HG03064 (cell line): ENCODE measurements around the gene SMARCD3.

Experiments
- ATAC-seq: cut with Tn5 transposase; IDR thresholded peaks from one replicate; pipeline ENCODE4 v1.9.1; 2021; ENCODE audit warnings: low read depth; ENCODE audit not compliant: unreplicated experiment

SMARCD3 gene

DNA sequence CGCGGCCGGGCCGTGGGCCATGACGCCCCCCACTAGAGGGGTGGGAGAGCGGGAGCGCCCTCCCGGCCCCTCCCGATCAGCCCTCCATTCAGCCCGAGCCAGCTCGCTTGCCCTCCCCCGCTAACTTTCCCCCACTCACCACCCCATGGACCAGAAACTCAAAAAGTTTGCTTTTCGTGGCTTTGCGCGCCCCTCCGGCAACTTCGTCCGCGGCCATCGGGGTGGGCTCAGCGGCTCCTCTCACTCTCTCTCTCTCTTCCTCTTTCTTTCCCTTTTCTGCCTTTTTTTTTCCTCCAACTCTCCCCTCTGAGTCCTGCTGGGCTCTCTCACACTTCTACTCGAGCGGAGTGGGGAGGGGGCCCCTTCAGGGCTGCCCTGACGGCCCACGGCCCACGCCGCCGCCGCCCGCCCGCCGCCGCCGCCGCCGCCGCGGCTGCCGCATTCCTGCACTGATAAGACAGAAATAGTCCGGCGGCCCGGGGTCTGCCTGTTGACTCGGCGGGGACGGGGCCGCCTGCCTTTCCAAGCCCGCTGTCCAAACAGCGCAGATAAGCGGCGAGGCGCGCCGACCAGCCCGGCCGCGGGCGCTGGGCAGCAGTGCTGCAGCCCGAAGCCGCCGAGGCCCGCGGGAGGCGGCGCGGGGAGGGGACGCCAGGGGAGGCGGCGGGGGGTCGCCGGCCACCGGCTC is at the start of gene SMARCD3:
Gene SMARCD3 (minus strand): TSS at position 349 of the 688 bp plus-strand sequence. CDS start 132 bp downstream, at position 217.
- no peak for ATAC-seq

DNA sequence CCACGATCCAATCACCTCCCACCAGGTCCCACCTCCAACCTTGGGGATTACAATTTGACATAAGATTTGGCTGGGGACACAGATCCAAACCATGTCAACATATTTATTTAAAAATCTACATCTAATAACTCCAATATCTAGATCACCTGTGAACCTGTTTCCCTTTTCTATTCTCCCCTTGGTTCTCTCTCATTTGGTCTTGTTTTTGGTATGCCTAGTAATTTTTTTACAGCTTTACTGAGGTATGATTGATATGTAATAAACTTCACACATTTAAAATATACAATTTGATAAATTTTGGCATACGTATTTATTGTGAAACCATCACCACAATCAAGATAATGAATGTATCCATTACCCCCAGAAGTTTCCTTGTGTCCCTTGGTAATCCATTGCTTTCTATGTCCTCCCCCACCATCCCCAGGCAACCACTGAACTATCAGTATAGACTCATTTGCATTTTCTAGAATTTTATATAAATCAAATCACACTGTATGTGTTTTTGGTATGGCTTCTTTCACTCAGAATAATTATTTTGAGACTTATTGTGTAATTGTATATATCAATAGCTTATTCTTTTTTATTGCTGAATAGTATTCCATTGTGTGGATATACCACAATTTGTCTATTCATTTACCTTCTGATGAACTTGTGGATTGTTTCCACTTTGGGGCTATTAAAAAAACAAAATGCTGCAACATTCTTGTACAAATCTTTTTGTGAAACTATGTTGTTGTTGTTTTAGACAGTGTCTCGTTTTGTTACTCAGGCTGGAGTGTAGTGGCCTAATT is 47.9 kb upstream of the SMARCD3 start:
- ATAC-seq, result no peak

DNA sequence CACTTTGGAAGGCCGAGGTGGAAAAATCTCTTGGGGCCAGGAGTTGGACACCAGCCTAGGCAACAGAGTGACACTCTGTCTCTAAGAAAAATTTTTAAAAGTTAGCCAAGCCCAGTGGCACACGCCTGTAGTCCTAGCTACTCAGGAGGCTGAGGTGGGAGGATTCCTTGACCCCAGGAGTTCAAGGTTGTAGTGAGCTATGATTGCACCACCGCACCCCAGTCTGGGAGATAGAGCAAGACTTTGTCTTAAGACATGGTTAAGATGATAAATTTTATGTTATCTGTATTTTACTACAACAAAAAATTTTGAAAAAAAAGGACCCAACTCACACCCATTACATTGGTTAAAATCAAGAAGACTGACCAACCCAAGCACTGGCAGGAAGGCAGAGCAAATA is 44.4 kb upstream of the SMARCD3 start:
- ATAC-seq, result no peak

DNA sequence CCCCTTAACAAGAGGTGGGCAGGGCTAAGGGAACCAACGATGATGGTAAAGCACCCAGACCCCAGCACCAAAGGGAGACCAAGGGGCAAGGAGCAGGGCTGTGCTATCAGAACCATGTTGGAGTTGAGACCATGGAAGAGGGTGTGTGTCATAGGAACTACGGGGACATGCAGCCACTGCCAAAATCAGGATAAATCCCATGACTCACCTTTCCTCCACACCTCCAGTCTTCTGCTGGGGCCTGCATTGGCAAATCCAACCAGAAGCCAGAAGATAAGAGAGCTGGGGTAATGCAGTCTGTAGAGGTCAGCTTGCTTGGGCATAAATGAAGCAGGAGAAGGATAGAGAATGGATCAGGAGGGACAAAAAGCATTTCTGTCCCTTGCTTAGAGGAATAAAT is 42.7 kb upstream of the SMARCD3 start:
- no peak for ATAC-seq

DNA sequence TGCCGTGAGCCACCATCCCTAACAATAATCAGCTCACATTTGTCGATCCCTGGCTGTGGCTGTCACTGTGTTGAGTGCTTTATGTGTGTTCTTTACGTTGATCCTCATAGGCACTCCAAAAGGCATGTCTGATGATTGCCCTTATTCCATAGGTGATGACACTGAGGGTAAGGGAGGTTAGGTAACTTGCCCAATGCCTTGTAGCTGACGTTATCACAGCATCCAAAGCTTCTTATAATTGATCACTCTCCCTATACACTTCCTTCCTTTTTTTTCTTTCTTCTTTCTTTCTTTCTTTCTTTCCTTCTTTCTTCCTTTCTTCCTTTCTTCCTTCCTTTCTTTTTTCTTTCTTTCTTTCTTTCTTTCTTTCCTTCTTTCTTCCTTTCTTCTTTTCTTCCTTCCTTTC is 41.9 kb upstream of the SMARCD3 start:
- no peak for ATAC-seq

DNA sequence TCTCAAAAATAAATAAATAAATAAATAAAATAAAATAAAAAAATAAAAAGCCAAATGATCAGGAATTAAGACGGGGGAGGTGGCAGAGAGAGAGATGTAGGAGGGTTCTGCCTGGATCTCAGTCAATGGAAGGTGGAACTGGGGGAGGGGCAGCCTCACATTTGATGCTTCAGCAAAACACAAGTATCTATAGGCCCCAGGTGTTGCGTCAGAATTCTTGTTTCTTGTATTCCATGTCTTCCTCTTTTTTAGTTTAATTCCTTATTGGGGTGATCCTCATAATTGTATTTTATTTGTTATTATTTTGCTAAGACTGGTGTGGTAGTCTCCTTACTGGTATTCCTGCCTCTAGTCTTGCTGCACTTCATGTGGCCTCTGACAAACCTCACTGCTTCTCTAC is 41.4 kb upstream of the SMARCD3 start:
- ATAC-seq, result no peak

DNA sequence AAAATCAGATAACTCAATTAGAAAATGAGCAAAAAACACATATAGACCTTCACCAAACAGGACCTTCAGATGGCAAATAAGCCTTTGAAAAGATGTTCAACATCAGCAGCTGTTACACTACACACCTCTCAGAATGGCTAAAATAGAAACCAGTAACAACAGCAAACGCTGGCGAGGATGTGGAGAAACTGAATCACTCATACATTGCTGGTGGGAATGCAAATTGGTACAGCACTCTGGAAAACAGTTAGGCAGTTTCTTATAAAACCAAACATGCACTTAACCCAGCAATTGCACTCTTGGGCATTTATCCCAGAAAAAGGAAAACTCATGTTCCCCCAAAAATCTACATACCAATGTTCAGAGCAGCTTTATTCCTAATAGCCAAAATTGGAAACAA is 37.7 kb upstream of the SMARCD3 start:
- no peak for ATAC-seq

DNA sequence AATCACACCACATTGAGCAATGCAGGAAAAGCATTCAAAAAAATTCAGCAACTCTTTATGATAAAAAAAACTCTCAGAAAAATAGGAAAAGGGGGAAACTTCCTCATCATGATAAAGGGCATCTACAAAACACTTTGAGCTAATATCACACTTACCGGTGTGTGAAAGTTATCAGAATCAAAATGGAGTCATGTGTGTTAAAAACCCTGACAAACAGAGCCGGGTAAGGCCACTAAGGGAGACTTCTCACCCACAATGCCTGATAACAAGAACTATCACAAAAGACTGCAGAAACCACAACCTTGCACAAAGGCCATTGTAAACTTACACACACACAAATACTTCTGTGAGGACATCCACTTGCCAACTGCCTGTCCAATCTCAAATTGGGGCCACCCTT is 34.8 kb upstream of the SMARCD3 start:
- no peak for ATAC-seq

DNA sequence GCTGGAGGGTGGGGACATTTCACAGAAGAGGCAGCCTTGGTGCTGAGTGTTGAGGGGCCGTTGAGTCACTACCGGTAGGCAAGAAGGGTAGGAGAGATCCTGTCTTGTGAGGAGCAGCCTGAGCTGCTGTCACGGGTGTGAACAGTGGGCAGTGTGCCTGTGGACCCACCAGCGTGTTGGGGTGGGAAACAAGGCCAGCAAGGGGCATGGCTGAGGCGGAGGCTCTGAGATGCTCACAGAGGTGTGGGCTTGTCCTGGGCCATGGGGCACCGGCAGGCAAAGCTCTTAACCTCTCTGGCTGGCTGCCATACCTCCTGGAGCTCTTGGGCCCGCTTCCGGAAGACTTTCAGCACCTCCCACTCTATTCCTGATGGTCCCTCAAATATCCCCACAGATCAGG is 33.6 kb upstream of the SMARCD3 start:
- ATAC-seq, result no peak

DNA sequence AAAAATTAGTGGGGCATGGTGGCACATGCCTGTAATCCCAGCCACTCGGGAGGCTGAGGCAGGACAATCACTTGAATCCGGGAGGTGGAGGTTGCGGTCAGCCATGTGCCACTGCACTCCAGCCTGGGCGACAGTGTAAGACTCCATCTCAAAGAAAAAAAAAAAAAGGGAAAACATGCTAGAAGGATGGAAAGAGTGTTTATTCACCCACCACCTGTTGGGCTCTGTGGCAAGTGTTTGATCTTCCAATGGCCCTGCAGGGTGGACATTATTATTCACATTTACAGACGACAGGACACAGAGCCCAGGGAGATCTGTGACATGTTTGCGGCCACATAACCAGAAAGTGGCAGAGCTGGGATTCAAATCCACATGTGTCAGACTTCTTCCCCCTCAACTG is 33.2 kb upstream of the SMARCD3 start:
- ATAC-seq, result no peak

DNA sequence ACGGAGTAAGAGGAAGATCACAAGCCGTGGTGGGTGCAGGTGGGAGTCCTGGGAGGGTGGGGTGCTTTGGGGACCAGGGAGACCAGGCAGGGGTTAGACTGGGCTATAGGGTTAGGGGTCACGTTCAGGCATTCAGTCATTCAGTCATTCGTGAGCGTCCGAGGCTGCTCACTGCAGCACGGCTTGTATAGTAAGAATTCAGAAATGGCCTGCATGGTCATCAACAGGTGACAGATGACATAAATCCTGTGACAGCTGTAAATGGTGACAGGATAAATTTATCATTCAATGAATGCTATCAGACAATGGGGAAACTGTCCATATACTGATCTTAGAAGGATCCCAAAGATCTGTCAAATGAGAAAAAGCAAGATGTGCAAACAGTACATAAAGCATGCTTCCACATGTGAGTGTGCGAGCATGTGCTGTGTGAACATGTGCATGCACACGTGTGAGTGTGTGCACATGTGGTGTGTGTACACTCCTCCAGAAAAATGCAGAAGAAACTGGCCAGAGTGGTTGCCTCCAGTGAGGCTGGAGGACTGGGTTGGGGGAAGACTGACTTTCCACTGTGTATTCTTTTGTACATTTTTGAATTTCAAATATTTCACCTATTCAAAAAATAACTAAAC is 32.0 kb upstream of the SMARCD3 start:
- no peak for ATAC-seq

DNA sequence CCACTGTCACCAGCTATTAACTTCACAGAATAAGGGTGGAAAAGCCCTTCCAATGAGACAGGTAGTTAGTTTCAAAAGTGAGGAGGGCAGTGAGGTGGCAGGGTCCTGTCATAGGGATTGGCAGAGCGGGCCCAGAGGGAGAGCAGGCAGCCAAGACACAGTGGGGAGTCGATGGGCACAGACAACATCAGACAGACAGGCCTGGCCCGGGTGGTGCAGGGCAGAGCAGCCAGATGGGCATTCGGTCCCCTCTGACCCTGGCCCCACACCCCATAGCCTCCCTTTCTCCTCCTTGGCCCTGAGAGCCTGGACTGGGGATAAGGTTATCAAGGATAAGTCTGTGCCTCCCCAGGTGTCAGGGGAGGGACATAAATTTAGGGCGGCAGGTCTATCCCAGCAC is 31.4 kb upstream of the SMARCD3 start:
- ATAC-seq, result no peak

DNA sequence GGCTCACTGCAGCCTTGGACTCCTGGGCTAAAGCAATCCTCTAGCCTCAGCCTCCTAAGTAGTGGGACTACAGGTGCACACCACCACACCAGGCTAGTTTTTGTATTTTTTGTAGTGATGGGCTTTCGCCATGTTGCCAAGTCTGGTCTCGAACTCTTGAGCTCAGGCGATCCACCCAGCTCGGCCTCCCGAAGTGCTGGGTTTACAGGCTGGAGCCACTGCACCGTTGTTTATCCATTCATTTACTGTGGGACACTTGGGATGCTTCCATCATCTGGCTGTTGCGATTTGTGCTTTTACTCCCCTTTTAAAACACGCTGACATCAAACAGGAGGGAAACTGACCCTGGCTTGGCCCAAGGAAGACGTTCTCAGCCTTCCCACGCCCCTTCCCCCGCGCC is 30.5 kb upstream of the SMARCD3 start:
- ATAC-seq, result no peak

DNA sequence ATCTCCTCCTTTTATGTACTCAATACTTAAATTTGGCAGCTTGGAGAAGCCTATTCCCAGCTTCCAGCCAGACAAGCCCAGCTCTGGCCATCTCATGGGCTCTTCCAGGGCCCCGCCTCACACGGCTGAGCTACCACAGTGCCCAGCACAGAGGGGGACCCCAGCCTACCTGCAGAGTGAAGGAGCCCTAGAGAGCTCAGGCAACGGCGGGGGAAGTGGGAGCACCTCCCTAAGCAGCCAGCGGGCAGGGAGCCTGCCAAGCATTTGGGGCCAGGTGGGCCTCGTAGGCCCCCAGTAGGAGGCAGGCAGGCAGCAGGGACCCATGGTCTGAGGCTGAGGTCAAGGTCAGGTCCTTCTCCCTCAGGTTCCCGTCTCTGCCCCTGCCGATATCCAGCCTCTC is 29.1 kb upstream of the SMARCD3 start:
- ATAC-seq, result no peak

DNA sequence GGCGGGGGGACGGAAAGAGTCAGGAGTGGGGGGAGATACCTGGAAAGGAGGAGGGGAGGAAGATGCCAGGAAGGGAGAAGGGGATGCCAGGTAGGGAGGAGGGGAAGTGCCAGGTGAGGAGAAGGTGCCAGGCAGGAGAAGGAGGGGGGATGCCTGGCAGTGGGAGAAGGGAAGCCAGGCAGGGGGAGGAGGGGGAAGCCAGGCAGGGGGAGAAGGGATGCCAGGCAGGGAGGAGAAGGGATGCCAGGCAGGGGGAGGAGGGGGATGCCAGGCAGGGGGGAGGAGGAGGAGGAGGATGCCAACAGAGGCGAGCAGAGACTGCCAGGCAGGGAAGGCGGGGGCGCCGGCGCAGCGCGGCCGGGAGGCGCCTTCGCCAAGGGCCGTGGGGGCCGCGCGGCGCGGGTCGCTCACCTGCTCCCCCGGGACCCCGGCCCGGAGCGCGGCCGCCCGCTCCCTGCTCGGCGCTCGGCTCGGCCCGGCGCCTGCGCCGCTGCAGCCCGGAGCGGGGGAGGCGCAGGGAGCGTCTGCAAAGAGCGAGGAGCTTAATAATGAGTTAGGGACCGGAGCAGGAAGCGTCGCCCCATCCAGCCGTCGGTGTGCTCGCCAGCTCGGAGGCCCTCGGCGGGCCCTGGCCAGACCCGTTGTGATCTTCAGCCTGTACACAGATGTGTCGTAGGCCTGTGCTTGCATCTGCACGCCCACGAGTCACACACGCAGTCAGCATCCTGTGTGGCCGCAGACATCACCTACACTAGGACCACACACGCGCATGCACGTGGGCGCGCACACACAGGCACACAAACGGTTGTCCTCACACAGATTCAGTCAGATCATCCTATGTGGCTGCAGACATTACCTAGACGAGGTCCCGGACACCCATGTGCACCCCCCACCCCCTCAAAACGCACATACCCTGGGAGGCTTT is 28.4 kb upstream of the SMARCD3 start:
- ATAC-seq, result no peak

DNA sequence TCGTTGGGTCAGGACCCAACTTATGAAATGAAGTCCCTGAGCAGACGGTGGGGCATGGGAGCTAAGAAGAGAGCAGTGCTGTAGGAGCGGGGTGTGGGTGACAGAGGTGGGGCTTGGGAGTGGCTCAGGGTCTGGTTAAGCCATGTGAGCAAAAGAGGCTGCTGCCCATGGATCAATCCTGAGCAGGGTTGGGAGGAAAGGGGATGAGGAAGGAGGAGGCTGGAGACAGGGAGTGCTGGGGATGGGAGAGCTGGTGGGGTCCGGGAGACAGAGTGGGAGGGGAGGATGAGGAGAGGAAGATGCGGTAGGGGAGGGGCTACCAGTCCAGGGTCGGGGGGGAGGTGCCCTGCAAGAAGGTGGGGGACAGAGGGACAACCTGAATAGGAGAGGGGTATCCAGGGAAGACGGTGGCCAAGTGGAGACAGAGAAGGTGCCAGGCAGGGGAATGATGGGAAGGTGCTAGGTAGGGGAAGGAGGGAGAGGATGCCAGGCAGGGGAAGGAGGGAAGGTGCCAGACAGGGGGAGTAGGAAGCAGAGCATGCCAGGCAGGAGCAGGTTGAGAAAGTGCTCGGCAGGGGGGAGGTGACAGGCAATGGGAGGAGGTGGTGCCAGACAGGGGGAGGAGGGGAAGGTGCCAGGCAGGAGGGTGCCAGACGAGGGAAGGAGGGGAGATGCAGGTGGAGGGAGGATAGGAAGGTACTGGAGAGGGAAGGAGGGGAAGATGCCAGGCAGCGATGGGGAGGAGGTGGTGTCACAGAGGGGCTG is 27.5 kb upstream of the SMARCD3 start:
- no peak for ATAC-seq

DNA sequence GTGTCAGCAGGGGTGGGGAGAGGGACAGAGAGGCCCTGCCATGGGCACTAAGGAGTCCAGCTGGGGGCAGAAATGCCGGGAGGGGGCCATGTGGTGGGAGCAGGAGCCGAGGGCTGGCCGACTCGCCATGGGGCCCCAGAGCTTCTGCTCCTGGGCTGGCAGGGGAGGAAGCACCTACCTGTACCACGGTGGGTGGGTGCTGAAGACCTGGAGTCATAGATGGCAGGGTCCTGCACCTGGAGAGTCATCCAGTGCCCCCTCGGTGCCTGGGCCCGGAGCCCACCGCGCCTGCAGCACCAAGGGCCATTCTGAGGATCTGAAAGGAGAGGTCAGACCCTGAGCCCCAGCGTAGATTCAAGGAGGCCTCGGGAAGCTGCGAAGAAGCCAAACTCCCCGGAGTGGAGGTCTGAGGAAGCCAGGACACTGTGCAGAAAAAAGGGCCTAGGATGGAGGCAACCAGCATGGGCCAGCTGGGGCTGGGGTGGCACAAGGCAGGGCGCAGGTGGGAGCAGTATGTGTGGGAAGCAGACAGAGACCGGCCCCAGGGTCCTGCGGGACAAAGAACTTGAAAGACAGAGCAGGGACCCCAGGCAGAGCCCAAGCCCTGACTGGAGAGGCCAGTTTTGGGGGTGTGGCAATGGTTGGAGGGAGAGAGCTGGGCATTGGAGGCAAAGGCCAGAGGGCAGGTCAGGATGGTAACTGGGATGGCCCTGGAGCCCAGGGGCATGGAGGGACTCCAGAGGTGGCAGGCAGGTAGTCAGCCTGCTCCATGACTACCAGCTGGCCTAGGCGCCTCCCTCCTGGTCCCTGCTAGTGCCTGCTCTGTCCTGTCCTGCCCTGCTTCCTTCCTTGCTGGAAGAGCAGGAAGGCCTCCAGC is 26.7 kb upstream of the SMARCD3 start:
- ATAC-seq, result no peak

DNA sequence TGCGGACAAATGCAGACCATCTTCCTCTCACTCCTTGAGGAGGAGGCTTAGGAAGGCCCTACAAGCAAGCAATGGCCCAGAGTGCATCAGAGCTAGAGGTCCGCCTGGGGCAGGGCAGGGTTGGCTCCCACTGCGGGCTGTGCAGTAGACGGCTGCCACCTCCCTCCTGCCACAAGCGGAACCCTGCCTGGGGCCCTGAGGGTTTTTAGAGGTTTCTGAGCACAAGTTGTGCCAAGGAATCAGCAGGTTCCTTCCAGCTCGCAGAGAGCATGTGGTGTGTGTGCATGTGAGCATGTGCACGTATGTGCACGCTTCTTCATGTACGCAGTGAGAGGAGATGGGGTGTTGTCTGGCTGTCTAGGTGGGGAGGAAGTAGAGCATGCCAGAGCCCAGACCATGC is 25.9 kb upstream of the SMARCD3 start:
- ATAC-seq, result no peak
